SH-SY5Y (cell line): ENCODE results near the gene MARCHF3.

Experiments used
- GATA2 ChIP-seq: IDR thresholded peaks from 2 replicates; pipeline ENCODE4 v1.6.1; 2011; ENCODE audit warnings: mild to moderate bottlenecking, low read depth, low read length
- GATA3 ChIP-seq: IDR thresholded peaks from 2 replicates; pipeline ENCODE4 v1.6.1; 2011; ENCODE audit warnings: low read depth, mild to moderate bottlenecking, low read length, moderate library complexity

Gene MARCHF3

GRCh38 chr5:126881821-126882600 is 148.3 kb downstream of the MARCHF3 start:
- no peak for TF ChIP-seq GATA3

- TF ChIP-seq GATA3 (no peak), GATA2 (no peak)
These were observed 151.7 kb downstream of the MARCHF3 start for GRCh38 chr5:126878634-126879033.

GRCh38 chr5:126878085-126878484 is 152.3 kb downstream of the MARCHF3 start:
- TF ChIP-seq GATA3 (no peak), GATA2 (no peak)

GRCh38 chr5:126877602-126878001 is 152.8 kb downstream of the MARCHF3 start:
- TF ChIP-seq GATA2 (no peak), GATA3 (no peak)

GRCh38 chr5:126875303-126875785 is 155.0 kb downstream of the MARCHF3 start:
- no peak for TF ChIP-seq GATA3
- no peak for TF ChIP-seq GATA2

GRCh38 chr5:126872561-126873354 is 157.6 kb downstream of the MARCHF3 start:
- no peak for TF ChIP-seq GATA2
- TF ChIP-seq GATA3: no peak

- TF ChIP-seq GATA3: no peak
- no peak for TF ChIP-seq GATA2
These were observed 158.9 kb downstream of the MARCHF3 start for GRCh38 chr5:126871441-126871840.

- no peak for TF ChIP-seq GATA3
- TF ChIP-seq GATA2: no peak
These were observed 161.3 kb downstream of the MARCHF3 start for GRCh38 chr5:126869005-126869451.

- TF ChIP-seq GATA3 (no peak), GATA2 (no peak)
These were observed 161.9 kb downstream of the MARCHF3 start for GRCh38 chr5:126868338-126869004.

- TF ChIP-seq GATA3 (no peak), GATA2 (no peak)
These were observed 163.3 kb downstream of the MARCHF3 start for GRCh38 chr5:126866851-126867636.

GRCh38 chr5:126865299-126865698 is 165.1 kb downstream of the MARCHF3 start:
- TF ChIP-seq GATA2: no peak
- TF ChIP-seq GATA3: no peak

- no peak for TF ChIP-seq GATA2
- TF ChIP-seq GATA3: no peak
These were observed 166.2 kb downstream of the MARCHF3 start for GRCh38 chr5:126864042-126864688.

- TF ChIP-seq GATA3 (no peak), GATA2 (no peak)
These were observed 167.0 kb downstream of the MARCHF3 start for GRCh38 chr5:126863402-126863801.

- TF ChIP-seq GATA3 (no peak), GATA2 (no peak)
These were observed 171.9 kb downstream of the MARCHF3 start for GRCh38 chr5:126858441-126858840.
